GM18520 (cell line): ENCODE measurements around the gene GPR148.

Source experiments
- ATAC-seq: cut with Tn5 transposase; IDR thresholded peaks from one replicate; pipeline ENCODE4 v1.9.1; 2021; ENCODE audit not compliant: unreplicated experiment

The GPR148 gene

DNA sequence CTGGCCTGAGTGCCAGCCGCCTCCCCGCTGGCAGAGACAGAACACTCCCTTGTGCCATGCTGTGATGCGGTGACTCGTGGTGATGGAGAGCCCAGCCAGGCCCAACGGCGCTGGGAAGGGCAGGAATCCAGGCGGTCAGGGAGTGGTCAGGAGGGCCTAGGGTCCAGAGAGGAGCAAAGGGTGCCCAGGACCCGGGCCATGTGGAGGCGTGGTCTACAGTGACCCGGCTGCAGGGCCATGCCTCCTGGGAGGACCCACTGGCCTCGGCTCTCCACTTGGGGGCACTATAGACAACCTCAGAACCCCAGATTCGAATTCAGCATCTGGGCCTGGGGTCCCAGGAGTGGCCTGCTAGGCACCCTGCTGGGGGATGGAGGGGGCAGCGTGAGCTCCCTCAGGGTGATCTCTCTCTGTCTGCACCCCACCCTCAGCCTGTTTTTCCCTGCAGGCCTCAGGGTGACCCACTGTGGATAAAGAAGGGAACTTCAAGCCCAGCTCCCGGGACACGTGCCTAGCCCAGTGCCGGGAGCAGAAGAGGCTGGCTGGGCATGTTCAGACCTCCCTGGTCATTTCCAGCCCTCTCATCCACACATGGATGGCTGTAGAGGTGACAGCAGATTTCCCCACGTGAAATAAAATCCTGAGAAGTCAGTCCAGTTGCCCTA, 39.5 kb downstream of the GPR148 start:
- no peak for ATAC-seq

DNA sequence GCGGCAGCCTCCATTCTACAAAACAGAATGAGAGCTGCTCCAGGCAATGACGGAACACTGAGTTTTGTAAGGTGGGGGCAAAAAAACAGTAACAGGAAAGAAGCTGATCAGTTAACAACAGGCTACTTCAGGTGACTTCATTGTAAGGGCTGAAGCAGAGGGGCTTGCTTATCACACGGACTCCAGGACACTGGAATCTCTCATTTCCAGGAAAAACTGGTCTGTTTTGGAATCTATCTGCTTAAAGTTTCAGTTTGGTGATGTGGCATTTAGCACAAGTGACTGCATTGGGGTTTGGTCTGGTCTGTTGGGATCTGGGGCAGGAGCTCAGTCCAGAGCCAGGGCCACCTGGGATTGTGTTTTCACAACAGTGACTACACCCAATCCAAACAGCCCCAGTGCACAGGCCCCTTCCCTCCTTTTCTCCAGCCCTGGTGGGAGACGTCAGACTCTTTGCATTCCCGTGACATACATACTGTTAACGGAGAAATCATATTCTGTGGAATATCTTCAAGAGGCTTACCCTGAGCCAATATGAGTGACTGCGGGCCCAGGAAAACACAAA, 40.6 kb downstream of the GPR148 start:
- no peak for ATAC-seq

DNA sequence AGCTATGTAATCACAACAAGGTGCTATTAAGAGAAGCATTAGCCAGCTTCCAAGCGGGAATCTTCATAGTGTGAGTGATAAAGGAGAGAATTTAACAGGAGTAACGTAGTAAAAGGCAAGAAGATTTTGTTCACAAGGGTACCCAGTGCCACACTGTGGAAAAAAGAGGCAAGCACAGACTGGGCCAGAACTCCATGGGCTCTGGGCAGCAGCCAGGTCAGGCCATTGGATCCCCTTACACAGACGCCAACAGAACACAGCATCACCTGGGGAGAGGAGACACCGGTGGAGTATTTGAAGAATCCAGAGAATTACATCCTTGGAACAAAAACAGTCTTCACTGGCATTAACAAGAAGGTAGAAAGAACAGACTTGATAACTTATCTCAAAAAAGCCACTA, 47.7 kb downstream of the GPR148 start:
- no peak for ATAC-seq

DNA sequence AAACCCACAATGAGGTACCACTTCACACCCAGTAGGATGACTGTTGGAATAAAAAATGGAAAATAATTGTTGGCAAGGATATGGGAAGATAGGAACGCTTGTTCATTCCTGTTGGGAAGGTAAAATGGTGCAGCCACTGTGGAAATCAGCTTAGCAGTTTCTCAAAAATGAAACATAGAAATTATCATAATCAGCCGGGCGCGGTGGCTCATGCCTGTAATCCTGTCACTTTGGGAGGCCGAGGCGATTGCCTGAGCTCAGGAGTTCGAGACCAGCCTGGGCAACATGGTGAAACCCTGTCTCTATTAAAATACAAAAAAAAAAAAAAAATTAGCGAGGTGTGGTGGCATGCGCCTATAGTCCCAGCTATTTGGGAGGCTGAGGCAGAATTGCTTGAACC, 49.9 kb downstream of the GPR148 start:
- no peak for ATAC-seq
